DMS 273 treated with DMSO at 0.1 percent for 48 hours (cell line): ENCODE data around the gene FAM117A.

ENCODE experiments used
- DNase-seq: peaks from one replicate; lab custom pipeline; 2025; lab: John Stamatoyannopoulos, UW

Gene FAM117A

GRCh38 chr17:49707608-49708514, 56.1 kb downstream of the FAM117A start, which contains the start of gene SLC35B1:
TSS of gene SLC35B1 (minus strand) at chr17:49707964. CDS start at chr17:49707833, 131 bp downstream.
- peak; percentile 98 for DNase-seq

- no peak for DNase-seq
These were observed 56.7 kb downstream of the FAM117A start for GRCh38 chr17:49707246-49707607.

- DNase-seq = no peak
These were observed 58.7 kb downstream of the FAM117A start for GRCh38 chr17:49705254-49705653.

- DNase-seq = peak; percentile 31
These were observed 60.2 kb downstream of the FAM117A start for GRCh38 chr17:49703557-49704277.

- no peak for DNase-seq
These were observed 63.0 kb downstream of the FAM117A start for GRCh38 chr17:49700960-49701359.

GRCh38 chr17:49699966-49700575, 63.9 kb downstream of the FAM117A start:
- DNase-seq = peak; percentile 87

- no peak for DNase-seq
These were observed 65.9 kb downstream of the FAM117A start for GRCh38 chr17:49698005-49698404.

GRCh38 chr17:49696233-49696761, 67.6 kb downstream of the FAM117A start:
- DNase-seq = no peak

- no peak for DNase-seq
These were observed 68.2 kb downstream of the FAM117A start for GRCh38 chr17:49695698-49696232.

- DNase-seq = no peak
These were observed 68.9 kb downstream of the FAM117A start for GRCh38 chr17:49694847-49695697.

- no peak for DNase-seq
These were observed 71.2 kb downstream of the FAM117A start for GRCh38 chr17:49692751-49693150.

GRCh38 chr17:49691677-49692191, 72.2 kb downstream of the FAM117A start:
- no peak for DNase-seq

GRCh38 chr17:49691086-49691676, 72.8 kb downstream of the FAM117A start:
- DNase-seq = no peak

- DNase-seq = no peak
These were observed 73.7 kb downstream of the FAM117A start for GRCh38 chr17:49690256-49690655.

GRCh38 chr17:49688848-49689247, 75.1 kb downstream of the FAM117A start:
- DNase-seq = no peak

- no peak for DNase-seq
These were observed 75.9 kb downstream of the FAM117A start for GRCh38 chr17:49687878-49688491.

GRCh38 chr17:49681106-49681979, 82.6 kb downstream of the FAM117A start:
- DNase-seq = no peak

- DNase-seq = no peak
These were observed 83.6 kb downstream of the FAM117A start for GRCh38 chr17:49680314-49680713.
